GM21423 (cell line): ENCODE results near the gene SBNO2.
A peak's percentile ranks its signal among the peaks of the same experiment; 100 is the strongest.

Experiments used
- ATAC-seq: cut with Tn5 transposase; IDR thresholded peaks from one replicate; pipeline ENCODE4 v1.9.1; 2021; ENCODE audit warnings: mild to moderate bottlenecking, moderate library complexity; ENCODE audit not compliant: unreplicated experiment

The SBNO2 gene

DNA sequence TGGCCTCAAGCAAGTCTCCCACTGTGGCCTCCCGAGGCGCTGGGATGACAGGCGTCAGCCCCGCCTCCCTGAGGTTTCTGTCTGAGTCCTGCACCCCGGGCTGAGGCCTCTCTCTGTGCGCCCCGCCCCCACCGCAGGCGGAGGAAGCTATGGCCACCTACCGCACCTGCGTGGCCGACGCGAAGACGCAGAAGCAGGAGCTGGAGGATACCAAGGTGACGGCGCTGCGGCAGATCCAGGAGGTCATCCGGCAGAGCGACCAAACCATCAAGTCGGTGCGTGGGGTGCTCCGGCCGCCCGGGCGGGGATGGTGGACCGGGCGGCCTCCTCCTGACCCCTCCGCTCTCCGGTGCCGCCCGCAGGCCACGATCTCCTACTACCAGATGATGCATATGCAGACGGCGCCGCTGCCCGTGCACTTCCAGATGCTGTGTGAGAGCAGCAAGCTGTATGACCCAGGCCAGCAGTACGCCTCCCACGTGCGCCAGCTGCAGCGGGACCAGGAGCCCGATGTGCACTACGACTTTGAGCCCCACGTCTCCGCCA, 94.4 kb downstream of the SBNO2 start:
- ATAC-seq = no peak

GRCh38 chr19:1076951-1077350, 97.1 kb downstream of the SBNO2 start:
- peak; percentile 58 for ATAC-seq

- ATAC-seq = no peak
Observed at GRCh38 chr19:1076046-1076386, 98.1 kb downstream of the SBNO2 start.

DNA sequence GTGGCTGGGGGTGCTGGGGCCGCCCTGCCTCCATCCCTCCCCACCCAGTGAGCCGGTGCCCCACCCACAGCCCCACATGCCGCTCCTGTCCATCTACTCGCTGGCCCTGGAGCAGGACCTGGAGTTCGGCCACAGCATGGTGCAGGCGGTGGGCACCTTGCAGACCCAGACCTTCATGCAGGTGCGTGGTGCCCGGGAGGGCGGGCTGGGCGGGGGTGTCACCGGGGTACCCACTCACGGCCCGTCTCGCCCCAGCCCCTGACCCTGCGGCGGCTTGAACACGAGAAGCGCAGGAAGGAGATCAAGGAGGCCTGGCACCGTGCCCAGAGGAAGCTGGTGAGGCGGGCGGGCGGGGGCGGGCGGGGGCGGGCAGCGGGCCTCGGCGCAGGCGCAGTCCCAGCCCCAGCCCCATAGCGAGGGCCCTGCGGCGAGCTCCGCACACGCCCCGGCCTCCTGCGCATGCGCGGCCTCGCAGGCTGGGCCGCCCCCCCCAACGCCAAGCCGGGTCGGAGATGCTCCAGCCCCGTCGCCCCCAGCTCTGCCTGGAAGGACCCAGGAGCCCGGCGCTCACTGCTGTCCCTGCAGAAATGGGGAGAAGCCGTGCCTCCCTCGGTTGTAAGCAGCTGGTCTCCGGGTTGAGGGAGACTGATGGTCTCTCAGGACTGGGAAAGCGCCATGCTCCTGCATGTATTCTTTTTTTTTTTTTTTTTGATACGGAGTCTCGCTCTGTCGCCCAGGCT, 99.4 kb downstream of the SBNO2 start:
- peak; percentile 43 for ATAC-seq

- no peak for ATAC-seq
Observed at GRCh38 chr19:1073956-1074517, 100.0 kb downstream of the SBNO2 start.

- no peak for ATAC-seq
Observed at GRCh38 chr19:1073063-1073955, 100.8 kb downstream of the SBNO2 start.

GRCh38 chr19:1072371-1073015, 101.6 kb downstream of the SBNO2 start:
- ATAC-seq = no peak

DNA sequence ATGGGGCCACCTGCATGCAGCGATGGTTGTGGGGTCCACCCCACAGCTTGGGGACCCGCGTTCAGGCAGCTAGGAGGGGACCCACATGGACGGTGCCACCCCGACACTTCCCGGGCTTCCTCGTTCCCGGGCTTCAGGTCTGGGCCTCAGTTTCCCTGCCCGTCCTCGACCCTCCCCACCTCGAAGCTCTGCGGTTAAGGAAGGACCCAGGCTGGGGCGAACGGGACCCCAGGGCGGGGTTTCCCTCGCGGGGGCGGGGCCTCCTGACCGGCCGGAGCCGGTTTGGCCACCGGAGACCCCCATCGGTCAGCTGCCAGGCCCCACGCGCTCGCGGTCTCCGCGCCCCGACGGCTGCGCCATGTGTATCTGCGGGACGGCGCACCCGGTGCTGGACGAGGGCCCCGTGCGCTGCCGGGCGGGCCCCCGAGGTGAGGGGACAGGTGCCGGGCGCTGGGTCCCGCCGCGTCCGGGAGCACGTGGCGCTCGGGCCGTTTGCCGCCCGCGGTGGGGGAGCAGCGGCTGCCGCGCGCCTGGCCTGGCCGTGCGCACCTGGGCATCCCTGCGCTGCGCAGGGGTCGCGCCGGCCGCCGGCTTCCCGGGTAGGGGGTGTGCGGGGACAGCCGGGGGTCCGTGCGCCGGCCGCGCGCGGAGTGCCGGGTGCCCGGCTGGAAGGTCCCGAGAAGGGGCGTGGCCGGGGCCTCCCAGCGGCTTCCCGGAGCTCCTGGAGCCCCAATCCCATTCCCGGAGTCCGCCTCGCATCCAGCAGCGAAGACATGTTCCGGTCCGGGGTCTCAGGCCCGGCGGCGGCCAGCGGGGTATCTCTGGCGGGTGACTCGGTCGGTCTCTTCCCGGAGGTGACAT, 102.9 kb downstream of the SBNO2 start:
- ATAC-seq = no peak

DNA sequence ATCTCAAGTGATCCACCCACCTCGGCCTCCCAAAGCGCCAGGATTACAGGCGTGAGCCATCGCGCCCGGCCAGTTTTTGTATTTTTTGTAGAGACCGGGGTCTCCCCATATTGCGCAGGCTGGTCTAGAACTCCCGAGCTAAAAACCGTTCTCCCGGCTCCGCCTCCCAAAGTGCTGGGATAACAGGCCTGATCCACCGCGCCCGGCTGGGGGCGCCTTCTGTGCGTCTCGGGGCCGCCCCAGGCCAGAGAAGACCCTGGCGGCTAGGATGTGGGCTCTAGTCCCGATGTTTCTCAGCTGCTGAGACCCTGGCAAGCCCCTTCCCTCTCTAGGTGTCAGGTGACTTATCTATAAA, 103.5 kb downstream of the SBNO2 start:
- no peak for ATAC-seq

GRCh38 chr19:1069009-1069779, 104.9 kb downstream of the SBNO2 start:
- ATAC-seq = no peak

DNA sequence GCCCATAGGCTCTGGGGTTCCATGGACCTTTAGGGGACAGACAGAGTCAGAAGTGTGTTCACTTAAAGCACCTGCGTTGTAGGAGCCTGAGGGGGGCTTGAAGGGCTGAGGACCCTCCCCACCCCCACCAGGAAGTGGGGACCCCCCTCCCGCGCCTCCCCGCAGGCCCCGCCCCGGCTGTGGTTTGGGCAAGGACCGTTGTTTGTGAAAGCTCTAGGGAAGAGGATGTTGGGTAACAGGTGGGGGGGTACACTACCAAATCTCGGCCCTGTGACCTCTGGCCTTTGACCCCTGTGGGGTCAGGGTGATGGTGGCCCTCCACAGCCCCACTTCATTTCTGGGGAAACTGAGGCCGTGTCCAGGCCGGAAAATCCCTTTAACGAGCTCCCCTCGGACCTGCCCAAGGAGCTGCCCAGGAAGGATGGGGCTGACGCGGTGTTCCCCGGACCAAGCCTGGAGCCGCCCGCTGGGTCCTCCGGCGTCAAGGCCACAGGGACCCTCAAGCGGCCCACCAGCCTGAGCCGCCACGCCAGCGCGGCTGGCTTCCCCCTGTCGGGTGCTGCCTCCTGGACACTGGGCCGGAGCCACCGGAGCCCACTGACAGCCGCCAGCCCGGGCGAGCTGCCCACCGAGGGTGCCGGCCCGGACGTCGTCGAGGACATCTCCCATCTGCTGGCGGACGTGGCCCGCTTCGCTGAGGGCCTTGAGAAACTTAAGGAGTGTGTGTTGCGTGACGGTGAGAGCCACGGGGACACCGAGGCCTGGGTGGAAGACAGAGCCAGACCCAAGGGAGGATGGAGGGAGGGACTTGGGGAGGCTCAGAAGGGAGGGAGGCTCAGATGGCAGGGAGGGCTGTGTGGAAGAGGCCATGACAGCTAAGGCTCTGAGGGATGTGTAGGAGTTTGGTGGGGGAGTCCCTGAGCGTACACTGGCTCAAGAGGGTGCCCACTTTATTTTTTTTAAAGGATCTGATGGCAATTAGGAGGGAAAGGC, 105.8 kb downstream of the SBNO2 start:
- ATAC-seq = no peak

GRCh38 chr19:1067341-1067957, 106.6 kb downstream of the SBNO2 start:
- ATAC-seq = peak; percentile 26

- ATAC-seq = peak; percentile 37
Observed at GRCh38 chr19:1066748-1067340, 107.2 kb downstream of the SBNO2 start, which contains the start of gene ARHGAP45. Gene ARHGAP45 (plus strand): TSS chr19:1067167. CDS start chr19:1067406, 239 bp downstream.

- ATAC-seq = no peak
Observed at GRCh38 chr19:1066251-1066747, 107.8 kb downstream of the SBNO2 start.

DNA sequence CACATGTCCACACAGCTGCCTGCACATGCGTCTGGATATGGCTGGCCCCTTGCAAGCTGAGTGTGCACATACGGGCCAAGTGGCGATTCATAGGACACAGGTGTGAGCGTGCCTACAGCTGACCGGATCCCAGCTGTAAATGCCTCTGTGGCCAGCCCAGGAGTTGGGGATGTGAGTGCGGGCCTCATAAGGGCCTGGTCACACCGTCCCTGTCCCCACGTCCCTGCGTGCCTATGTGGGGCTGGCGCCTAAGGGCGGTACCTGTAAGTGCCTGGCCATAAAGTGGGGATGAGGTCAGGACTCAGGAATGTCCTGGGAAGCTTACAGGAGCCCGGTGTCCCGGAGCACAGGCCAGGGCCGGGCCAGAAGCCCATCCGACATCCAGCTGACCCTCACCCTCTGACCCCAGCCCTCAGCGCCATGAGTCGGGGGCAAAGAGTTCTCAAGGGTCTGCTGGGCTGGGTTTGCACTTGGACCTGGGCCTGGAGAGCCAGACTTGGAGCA, 108.4 kb downstream of the SBNO2 start:
- no peak for ATAC-seq

- no peak for ATAC-seq
Observed at GRCh38 chr19:1064661-1065605, 109.1 kb downstream of the SBNO2 start.
